AG09319 (cell line): ENCODE data around the gene SUPT6H.

Experiments
- DNase-seq: peaks from one replicate; pipeline ENCODE4 v3.0.0-alpha.2; 2010; ENCODE audit warnings: low read depth; ENCODE audit errors: extremely low read depth
- CTCF ChIP-seq: IDR thresholded peaks from 2 replicates; pipeline ENCODE4 v1.5.1; 2011; ENCODE audit warnings: low read depth, mild to moderate bottlenecking, inconsistent platforms, low read length, moderate library complexity

SUPT6H gene

GRCh38 chr17:28725660-28726225 is 63.7 kb downstream of the SUPT6H start:
- DNase-seq, result no peak
- no peak for TF ChIP-seq CTCF

- TF ChIP-seq CTCF, result no peak
- no peak for DNase-seq
Observed at GRCh38 chr17:28726226-28726626, 64.2 kb downstream of the SUPT6H start, which contains the start of gene TLCD1. Gene TLCD1, minus strand, starts transcription at chr17:28726233. Its CDS starts 136 bp downstream, at chr17:28726097.

- DNase-seq, result peak; percentile 85
- TF ChIP-seq CTCF, result peak; percentile 98
Observed at GRCh38 chr17:28726627-28727491, 64.9 kb downstream of the SUPT6H start.

GRCh38 chr17:28728364-28729200 is 66.6 kb downstream of the SUPT6H start, which contains the start of gene NEK8:
Gene NEK8, plus strand, starts transcription at chr17:28728788. Its CDS starts 26 bp downstream, at chr17:28728814.
- DNase-seq, result peak; percentile 75
- no peak; the same call in 1 of the 2 replicates for TF ChIP-seq CTCF

GRCh38 chr17:28729950-28730330 is 67.9 kb downstream of the SUPT6H start:
- no peak for TF ChIP-seq CTCF
- no peak for DNase-seq

GRCh38 chr17:28733346-28733745 is 71.3 kb downstream of the SUPT6H start:
- no peak for DNase-seq
- no peak for TF ChIP-seq CTCF
